ENCODE measurements around the gene TNNC1.

- TF ChIP-seq REST (IDR thresholded peaks at IDR 0.05; ENCODE audit: low read depth, low read length) (no peak), MAX (IDR thresholded peaks at IDR 0.05; ENCODE audit: low read depth, low read length) (no peak), POLR2AphosphoS5 (IDR thresholded peaks at IDR 0.05; ENCODE audit: low read length) (no peak), CREB1 (IDR thresholded peaks at IDR 0.05; ENCODE audit: low read depth) (no peak), STAT3 (IDR thresholded peaks at IDR 0.05; ENCODE audit: low read depth, low read length) (no peak), POLR2A (IDR thresholded peaks at IDR 0.05; ENCODE audit: low read depth, low read length) (no peak), ZBTB4 (CRISPR knock-in tag; IDR thresholded peaks at IDR 0.05) (no peak)
Observed at GRCh38 chr3:52451237-52452083, 2.4 kb downstream of the TNNC1 start.
